DOHH2 (cell line): ENCODE data around the gene LBP.
"Not testable (repeated sequence)": the region's sequence is repeated elsewhere in the genome, so short reads cannot be mapped to it uniquely, and the experiment has no call there.

Source experiments
- H3F3A ChIP-seq: fragments of 200-600 bp; sonication (generic), shearing (Covaris generic); 2 replicates; pipeline ENCODE4 v1.6.0; 2016; ENCODE audit warnings: antibody characterized with exemption, mild to moderate bottlenecking; ENCODE audit not compliant: control insufficient read depth, insufficient read depth
- H3K27ac ChIP-seq: fragments of 200-600 bp; sonication (generic); 2 replicates; pipeline ENCODE4 v1.5.1; 2014; ENCODE audit warnings: low read depth, mild to moderate bottlenecking, low read length, moderate library complexity
- H3K27me3 ChIP-seq: fragments of 200-600 bp; sonication (generic); 2 replicates; pipeline ENCODE4 v1.6.1; 2014; ENCODE audit warnings: mild to moderate bottlenecking, low read length, mixed read lengths; ENCODE audit not compliant: control insufficient read depth
- H3K36me3 ChIP-seq: fragments of 200-600 bp; sonication (generic); 2 replicates; pipeline ENCODE4 v1.6.1; 2014; ENCODE audit warnings: mild to moderate bottlenecking, low read length, moderate library complexity, mixed read lengths; ENCODE audit not compliant: control insufficient read depth
- H3K4me1 ChIP-seq: fragments of 200-600 bp; sonication (generic); 2 replicates; pipeline ENCODE4 v1.6.1; 2014; ENCODE audit warnings: mild to moderate bottlenecking, low read length, mixed read lengths; ENCODE audit not compliant: control insufficient read depth
- H3K4me2 ChIP-seq: fragments of 200-600 bp; sonication (generic); 2 replicates; pipeline ENCODE4 v1.6.0; 2014; ENCODE audit warnings: mild to moderate bottlenecking, low read length, moderate library complexity
- H3K4me3 ChIP-seq: fragments of 200-600 bp; sonication (generic); 2 replicates; pipeline ENCODE4 v1.5.1; 2014; ENCODE audit warnings: mild to moderate bottlenecking, low read length, mixed read lengths
- H3K79me2 ChIP-seq: fragments of 200-600 bp; sonication (generic); 2 replicates; pipeline ENCODE4 v1.6.1; 2014; ENCODE audit warnings: mild to moderate bottlenecking, low read length, mixed read lengths; ENCODE audit not compliant: control insufficient read depth
- H3K9me2 ChIP-seq: fragments of 200-600 bp; sonication (generic); replicated peaks from 2 replicates; pipeline ENCODE4 v1.6.1; 2014; ENCODE audit warnings: mild to moderate bottlenecking, low read length, mixed read lengths; ENCODE audit not compliant: control insufficient read depth
- H3K9me3 ChIP-seq: fragments of 200-600 bp; sonication (generic); 2 replicates; pipeline ENCODE4 v1.6.1; 2014; ENCODE audit warnings: antibody characterized with exemption, low read length, mixed read lengths; ENCODE audit not compliant: control insufficient read depth, insufficient read depth
- H4K20me1 ChIP-seq: fragments of 200-600 bp; sonication (generic); 2 replicates; pipeline ENCODE4 v1.6.0; 2014; ENCODE audit warnings: low read depth, mild to moderate bottlenecking, antibody characterized with exemption, low read length, moderate library complexity; ENCODE audit not compliant: control insufficient read depth, insufficient read depth
- CTCF ChIP-seq: fragments of 200-600 bp; sonication (generic); IDR thresholded peaks from one replicate; pipeline ENCODE4 v1.5.1; 2014; ENCODE audit warnings: antibody characterized with exemption, mild to moderate bottlenecking, low read depth, low read length; ENCODE audit not compliant: poor library complexity, severe bottlenecking
- EZH2phosphoT487 ChIP-seq: fragments of 200-600 bp; sonication (generic); IDR thresholded peaks from 2 replicates; pipeline ENCODE4 v1.6.1; 2017; ENCODE audit warnings: borderline replicate concordance, mild to moderate bottlenecking, antibody characterized with exemption, low read length, moderate library complexity, mixed read lengths

LBP gene

DNA sequence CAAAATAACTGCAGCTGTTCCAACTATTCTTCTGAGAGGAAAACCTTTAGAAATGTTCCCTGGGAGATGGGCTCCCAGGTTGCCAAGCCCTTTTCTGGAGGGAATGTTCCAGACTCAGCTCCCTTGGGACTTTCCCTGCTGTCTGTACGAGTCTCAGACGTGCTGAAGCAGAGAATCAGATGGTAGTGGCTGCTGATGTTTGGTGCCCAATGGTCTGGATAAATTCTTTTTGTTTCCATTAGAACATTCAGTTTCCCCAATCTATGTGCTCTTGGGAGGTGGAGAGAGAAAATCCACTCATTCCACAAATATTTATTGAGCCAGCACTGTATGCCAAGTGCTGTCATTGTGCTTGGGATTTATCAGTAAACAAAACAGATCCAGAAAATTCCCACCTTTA lies 48.9 kb downstream of the LBP start:
- Histone ChIP-seq H3K36me3 (no peaks in the 10 kb centered on the region), H4K20me1 (no peaks in the 10 kb centered on the region), H3K9me2 (no peaks in the 10 kb centered on the region), H3K4me1 (no peaks in the 10 kb centered on the region), H3K9me3 (no peaks in the 10 kb centered on the region), H3K4me2 (no peak overlapping the region), H3K79me2 (no peaks in the 10 kb centered on the region), H3K27me3 (peaks cover 8% of the 10 kb centered on the region; the same call in 1 of the 2 replicates), H3K4me3 (no peak overlapping the region), H3F3A (no peaks in the 10 kb centered on the region), H3K27ac (no peak overlapping the region)
- TF ChIP-seq CTCF, result no peak
- TF ChIP-seq EZH2phosphoT487, result no peak

GRCh38 chr20:38395751-38396395 lies 49.6 kb downstream of the LBP start:
- H3F3A ChIP-seq, H3K4me2 ChIP-seq, H3K9me2 ChIP-seq, H3K4me1 ChIP-seq, H3K79me2 ChIP-seq, H3K27ac ChIP-seq, H3K4me3 ChIP-seq, H4K20me1 ChIP-seq, H3K27me3 ChIP-seq, H3K36me3 ChIP-seq, H3K9me3 ChIP-seq: not testable (repeated sequence)

- no peaks in the 10 kb centered on the region for H3K9me3 ChIP-seq
- no peak overlapping the region for H3K27ac ChIP-seq
- no peaks in the 10 kb centered on the region for H3K79me2 ChIP-seq
- H4K20me1 ChIP-seq, result no peaks in the 10 kb centered on the region
- H3K27me3 ChIP-seq, result no peaks in the 10 kb centered on the region
- H3F3A ChIP-seq, result peaks cover 12% of the 10 kb centered on the region; the same call in 1 of the 2 replicates
- TF ChIP-seq CTCF (no peak), EZH2phosphoT487 (no peak)
- H3K4me3 ChIP-seq, result no peak overlapping the region
- H3K9me2 ChIP-seq, result no peaks in the 10 kb centered on the region
- H3K4me1 ChIP-seq, result no peaks in the 10 kb centered on the region
- 0 out of 2 replicates have a peak, but pooled peaks cover 3% of the 10 kb centered on the region for H3K36me3 ChIP-seq
- H3K4me2 ChIP-seq, result no peak overlapping the region
Measured at GRCh38 chr20:38402089-38402488, 55.8 kb downstream of the LBP start.

DNA sequence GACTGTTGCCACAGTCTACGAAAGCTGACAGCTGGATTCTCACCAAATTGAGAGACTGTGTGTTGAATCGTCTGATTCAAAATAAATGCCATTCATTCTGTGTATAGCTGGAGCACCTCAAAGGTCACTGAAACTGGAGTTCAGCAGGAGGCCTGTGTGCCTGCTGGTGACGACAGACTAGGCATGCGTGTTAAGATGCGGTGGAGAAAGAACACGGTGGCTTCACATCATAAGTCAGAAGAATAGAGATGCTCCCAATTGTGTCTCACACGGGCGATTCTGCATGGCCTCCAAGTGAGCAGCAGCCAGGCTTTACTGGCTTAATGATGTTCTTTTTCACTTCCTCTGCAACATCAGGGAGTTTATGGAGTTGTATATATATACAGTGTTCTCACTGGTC lies 56.5 kb downstream of the LBP start:
- peaks cover 12% of the 10 kb centered on the region; the same call in 1 of the 2 replicates for H3F3A ChIP-seq
- no peak overlapping the region for H3K4me2 ChIP-seq
- no peak overlapping the region for H3K4me3 ChIP-seq
- no peak overlapping the region for H3K27ac ChIP-seq
- H3K79me2 ChIP-seq, result no peaks in the 10 kb centered on the region
- H3K9me2 ChIP-seq, result no peaks in the 10 kb centered on the region
- H3K4me1 ChIP-seq, result no peaks in the 10 kb centered on the region
- no peaks in the 10 kb centered on the region for H4K20me1 ChIP-seq
- H3K36me3 ChIP-seq, result 0 out of 2 replicates have a peak, but pooled peaks cover 3% of the 10 kb centered on the region
- H3K27me3 ChIP-seq, result no peaks in the 10 kb centered on the region
- H3K9me3 ChIP-seq, result no peaks in the 10 kb centered on the region
- TF ChIP-seq EZH2phosphoT487 (no peak), CTCF (no peak)
